DOHH2 (cell line): Measurements from ENCODE around the gene REV1.
A peak's percentile ranks its signal among the peaks of the same experiment; 100 is the strongest.

Experiments
- H3F3A ChIP-seq: fragments of 200-600 bp; sonication (generic), shearing (Covaris generic); 2 replicates; pipeline ENCODE4 v1.6.0; 2016; ENCODE audit warnings: antibody characterized with exemption, mild to moderate bottlenecking; ENCODE audit not compliant: control insufficient read depth, insufficient read depth
- H3K27ac ChIP-seq: fragments of 200-600 bp; sonication (generic); 2 replicates; pipeline ENCODE4 v1.5.1; 2014; ENCODE audit warnings: low read depth, mild to moderate bottlenecking, low read length, moderate library complexity
- H3K27me3 ChIP-seq: fragments of 200-600 bp; sonication (generic); 2 replicates; pipeline ENCODE4 v1.6.1; 2014; ENCODE audit warnings: mild to moderate bottlenecking, low read length, mixed read lengths; ENCODE audit not compliant: control insufficient read depth
- H3K36me3 ChIP-seq: fragments of 200-600 bp; sonication (generic); 2 replicates; pipeline ENCODE4 v1.6.1; 2014; ENCODE audit warnings: mild to moderate bottlenecking, low read length, moderate library complexity, mixed read lengths; ENCODE audit not compliant: control insufficient read depth
- H3K4me1 ChIP-seq: fragments of 200-600 bp; sonication (generic); 2 replicates; pipeline ENCODE4 v1.6.1; 2014; ENCODE audit warnings: mild to moderate bottlenecking, low read length, mixed read lengths; ENCODE audit not compliant: control insufficient read depth
- H3K4me2 ChIP-seq: fragments of 200-600 bp; sonication (generic); 2 replicates; pipeline ENCODE4 v1.6.0; 2014; ENCODE audit warnings: mild to moderate bottlenecking, low read length, moderate library complexity
- H3K4me3 ChIP-seq: fragments of 200-600 bp; sonication (generic); 2 replicates; pipeline ENCODE4 v1.5.1; 2014; ENCODE audit warnings: mild to moderate bottlenecking, low read length, mixed read lengths
- H3K79me2 ChIP-seq: fragments of 200-600 bp; sonication (generic); 2 replicates; pipeline ENCODE4 v1.6.1; 2014; ENCODE audit warnings: mild to moderate bottlenecking, low read length, mixed read lengths; ENCODE audit not compliant: control insufficient read depth
- H3K9me2 ChIP-seq: fragments of 200-600 bp; sonication (generic); replicated peaks from 2 replicates; pipeline ENCODE4 v1.6.1; 2014; ENCODE audit warnings: mild to moderate bottlenecking, low read length, mixed read lengths; ENCODE audit not compliant: control insufficient read depth
- H3K9me3 ChIP-seq: fragments of 200-600 bp; sonication (generic); 2 replicates; pipeline ENCODE4 v1.6.1; 2014; ENCODE audit warnings: antibody characterized with exemption, low read length, mixed read lengths; ENCODE audit not compliant: control insufficient read depth, insufficient read depth
- H4K20me1 ChIP-seq: fragments of 200-600 bp; sonication (generic); 2 replicates; pipeline ENCODE4 v1.6.0; 2014; ENCODE audit warnings: low read depth, mild to moderate bottlenecking, antibody characterized with exemption, low read length, moderate library complexity; ENCODE audit not compliant: control insufficient read depth, insufficient read depth
- EZH2phosphoT487 ChIP-seq: fragments of 200-600 bp; sonication (generic); IDR thresholded peaks from 2 replicates; pipeline ENCODE4 v1.6.1; 2017; ENCODE audit warnings: borderline replicate concordance, mild to moderate bottlenecking, antibody characterized with exemption, low read length, moderate library complexity, mixed read lengths
- TF ChIP-seq, protein P1 (sequence below): fragments of 200-600 bp; sonication (generic); IDR thresholded peaks from one replicate; pipeline ENCODE4 v1.5.1; 2014; ENCODE audit warnings: antibody characterized with exemption, mild to moderate bottlenecking, low read depth, low read length; ENCODE audit not compliant: poor library complexity, severe bottlenecking

The REV1 gene

GRCh38 chr2:99487906-99488305 lies 1.9 kb downstream of the REV1 start:
- TF ChIP-seq, protein P1, sequence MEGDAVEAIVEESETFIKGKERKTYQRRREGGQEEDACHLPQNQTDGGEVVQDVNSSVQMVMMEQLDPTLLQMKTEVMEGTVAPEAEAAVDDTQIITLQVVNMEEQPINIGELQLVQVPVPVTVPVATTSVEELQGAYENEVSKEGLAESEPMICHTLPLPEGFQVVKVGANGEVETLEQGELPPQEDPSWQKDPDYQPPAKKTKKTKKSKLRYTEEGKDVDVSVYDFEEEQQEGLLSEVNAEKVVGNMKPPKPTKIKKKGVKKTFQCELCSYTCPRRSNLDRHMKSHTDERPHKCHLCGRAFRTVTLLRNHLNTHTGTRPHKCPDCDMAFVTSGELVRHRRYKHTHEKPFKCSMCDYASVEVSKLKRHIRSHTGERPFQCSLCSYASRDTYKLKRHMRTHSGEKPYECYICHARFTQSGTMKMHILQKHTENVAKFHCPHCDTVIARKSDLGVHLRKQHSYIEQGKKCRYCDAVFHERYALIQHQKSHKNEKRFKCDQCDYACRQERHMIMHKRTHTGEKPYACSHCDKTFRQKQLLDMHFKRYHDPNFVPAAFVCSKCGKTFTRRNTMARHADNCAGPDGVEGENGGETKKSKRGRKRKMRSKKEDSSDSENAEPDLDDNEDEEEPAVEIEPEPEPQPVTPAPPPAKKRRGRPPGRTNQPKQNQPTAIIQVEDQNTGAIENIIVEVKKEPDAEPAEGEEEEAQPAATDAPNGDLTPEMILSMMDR = no peak
- TF ChIP-seq EZH2phosphoT487 = no peak
- no peaks in the 10 kb centered on the region for H3F3A ChIP-seq
- peak overlapping the region; percentile 99; the same call in 1 of the 2 replicates for H3K4me3 ChIP-seq
- H3K36me3 ChIP-seq = peaks cover 23% of the 10 kb centered on the region
- H3K27me3 ChIP-seq = no peaks in the 10 kb centered on the region
- no peak overlapping the region for H3K27ac ChIP-seq
- peaks cover 47% of the 10 kb centered on the region for H3K4me1 ChIP-seq
- H3K9me2 ChIP-seq = no peaks in the 10 kb centered on the region
- H3K4me2 ChIP-seq = peak overlapping the region; percentile 77
- peaks cover 65% of the 10 kb centered on the region for H3K79me2 ChIP-seq
- peaks cover 26% of the 10 kb centered on the region; the same call in 1 of the 2 replicates for H4K20me1 ChIP-seq
- no peaks in the 10 kb centered on the region for H3K9me3 ChIP-seq

DNA sequence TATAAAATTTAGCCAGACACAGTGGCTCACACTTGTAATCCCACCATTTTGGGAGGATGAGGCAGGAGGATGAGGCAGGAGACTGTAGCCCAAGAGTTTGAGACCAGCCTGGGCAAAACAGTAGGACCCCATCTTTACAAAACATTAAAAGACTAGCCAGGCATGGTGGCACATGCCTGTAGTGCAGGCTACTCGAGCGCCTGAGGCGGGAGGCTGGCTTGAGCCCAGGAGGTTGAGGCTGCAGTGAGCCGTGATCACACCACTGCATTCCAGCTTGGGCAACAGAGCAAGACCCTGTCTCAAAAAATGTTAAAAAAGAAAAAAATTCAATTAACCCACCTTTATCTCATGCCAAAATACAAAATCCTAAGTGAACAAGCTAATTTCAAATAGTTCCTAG lies 4.0 kb downstream of the REV1 start:
- peaks cover 31% of the 10 kb centered on the region for H3K36me3 ChIP-seq
- no peaks in the 10 kb centered on the region for H3K9me2 ChIP-seq
- no peak overlapping the region for H3K4me3 ChIP-seq
- H4K20me1 ChIP-seq = peaks cover 29% of the 10 kb centered on the region; the same call in 1 of the 2 replicates
- no peak for TF ChIP-seq EZH2phosphoT487
- TF ChIP-seq, protein P1 = no peak
- no peaks in the 10 kb centered on the region for H3K9me3 ChIP-seq
- H3K4me2 ChIP-seq = peak overlapping the region; percentile 60; the same call in 1 of the 2 replicates
- no peaks in the 10 kb centered on the region for H3F3A ChIP-seq
- no peaks in the 10 kb centered on the region for H3K27me3 ChIP-seq
- no peak overlapping the region for H3K27ac ChIP-seq
- peaks cover 43% of the 10 kb centered on the region for H3K4me1 ChIP-seq
- H3K79me2 ChIP-seq = peaks cover 85% of the 10 kb centered on the region

- H3K4me1 ChIP-seq = peaks cover 40% of the 10 kb centered on the region
- no peaks in the 10 kb centered on the region for H3F3A ChIP-seq
- H3K27me3 ChIP-seq = no peaks in the 10 kb centered on the region
- H4K20me1 ChIP-seq = peaks cover 29% of the 10 kb centered on the region; the same call in 1 of the 2 replicates
- no peak overlapping the region for H3K27ac ChIP-seq
- H3K79me2 ChIP-seq = peaks cover 89% of the 10 kb centered on the region
- TF ChIP-seq, protein P1 = no peak
- no peak for TF ChIP-seq EZH2phosphoT487
- no peaks in the 10 kb centered on the region for H3K9me3 ChIP-seq
- H3K4me3 ChIP-seq = no peak overlapping the region
- H3K4me2 ChIP-seq = peak overlapping the region; percentile 60; the same call in 1 of the 2 replicates
- H3K9me2 ChIP-seq = no peaks in the 10 kb centered on the region
- H3K36me3 ChIP-seq = peaks cover 31% of the 10 kb centered on the region
Measured at GRCh38 chr2:99485411-99485810, 4.4 kb downstream of the REV1 start.

GRCh38 chr2:99484205-99484604 lies 5.6 kb downstream of the REV1 start:
- TF ChIP-seq, protein P1 = no peak
- no peak for TF ChIP-seq EZH2phosphoT487
- peaks cover 29% of the 10 kb centered on the region; the same call in 1 of the 2 replicates for H4K20me1 ChIP-seq
- H3K9me3 ChIP-seq = no peaks in the 10 kb centered on the region
- H3K27ac ChIP-seq = no peak overlapping the region
- no peaks in the 10 kb centered on the region for H3K27me3 ChIP-seq
- no peak overlapping the region for H3K4me2 ChIP-seq
- H3K36me3 ChIP-seq = peaks cover 34% of the 10 kb centered on the region
- H3F3A ChIP-seq = no peaks in the 10 kb centered on the region
- H3K4me1 ChIP-seq = peaks cover 46% of the 10 kb centered on the region
- no peak overlapping the region for H3K4me3 ChIP-seq
- H3K9me2 ChIP-seq = no peaks in the 10 kb centered on the region
- peaks cover 100% of the 10 kb centered on the region for H3K79me2 ChIP-seq
